Mesothelial cell of epicardium (in vitro differentiated cells): ENCODE data around the gene PRKAA2. TPM values are rescaled to one million over a fixed set of nuclear protein-coding genes. Genes with fewer than 3 reads are reported as not detected.
A peak's percentile ranks its signal among the peaks of the same experiment; 100 is the strongest.

Source experiments
- DNase-seq, 2 experiments: peaks; one replicate each; pipeline ENCODE4 v3.0.0; 2021; ENCODE audit warnings: low spot score in 2 of 2; ENCODE audit not compliant: unreplicated experiment in 2 of 2
- H3K27ac Mint-ChIP-seq: 2 replicates; pipeline ENCODE4 v1.8.0; 2021; ENCODE audit warnings: mixed read lengths
- H3K27me3 Mint-ChIP-seq: 2 replicates; pipeline ENCODE4 v1.8.0; 2021; ENCODE audit warnings: low read depth, mixed read lengths
- H3K36me3 Mint-ChIP-seq: 2 replicates; pipeline ENCODE4 v1.8.0; 2021; ENCODE audit warnings: mixed read lengths
- H3K4me1 Mint-ChIP-seq: 2 replicates; pipeline ENCODE4 v1.8.0; 2021; ENCODE audit warnings: mixed read lengths
- H3K4me3 Mint-ChIP-seq: 2 replicates; pipeline ENCODE4 v1.8.0; 2021; ENCODE audit warnings: mild to moderate bottlenecking, moderate library complexity, mixed read lengths
- H3K9me3 Mint-ChIP-seq: 2 replicates; pipeline ENCODE4 v1.8.0; 2021; ENCODE audit warnings: mixed read lengths
- total RNA-seq: library from RNA; stranded (reverse); gene quantifications from 3 replicates; pipeline ENCODE4 v1.2.1, GENCODE V29; 2021
- TF ChIP-seq, protein P1 (sequence below): fragments of 200-600 bp; sonication (generic); IDR thresholded peaks from one replicate; pipeline ENCODE4 v1.5.0; 2021; ENCODE audit warnings: antibody characterized with exemption; ENCODE audit not compliant: unreplicated experiment

Gene PRKAA2
- total RNA-seq, 1 donor from 2014 or later = 5.3 TPM

DNA sequence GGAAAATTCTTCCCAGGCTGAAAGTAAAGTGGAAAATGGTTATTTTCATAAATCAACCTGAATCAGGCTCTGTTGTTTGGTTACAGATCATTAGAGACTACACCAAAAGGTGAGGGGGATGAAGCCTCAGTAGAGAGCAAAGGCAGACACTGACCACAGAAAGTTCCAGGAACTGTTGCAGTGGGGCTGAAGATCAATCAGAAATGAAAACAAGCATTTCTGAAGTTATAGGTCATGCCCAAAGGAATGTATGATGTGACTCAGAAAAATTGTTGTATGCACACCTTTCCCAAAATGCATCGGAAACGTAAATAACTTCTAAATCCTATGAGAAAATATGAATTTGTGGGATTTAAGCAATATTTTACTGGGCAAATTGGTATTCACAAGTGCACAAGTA lies 110.8 kb downstream of the PRKAA2 start:
- DNase-seq = no peak
- Mint-ChIP-seq H3K27ac (no peak overlapping the region), H3K9me3 (no peaks in the 10 kb centered on the region), H3K4me1 (peaks cover 9% of the 10 kb centered on the region), H3K27me3 (no peaks in the 10 kb centered on the region), H3K36me3 (no peaks in the 10 kb centered on the region), H3K4me3 (no peak overlapping the region)
- TF ChIP-seq, protein P1, sequence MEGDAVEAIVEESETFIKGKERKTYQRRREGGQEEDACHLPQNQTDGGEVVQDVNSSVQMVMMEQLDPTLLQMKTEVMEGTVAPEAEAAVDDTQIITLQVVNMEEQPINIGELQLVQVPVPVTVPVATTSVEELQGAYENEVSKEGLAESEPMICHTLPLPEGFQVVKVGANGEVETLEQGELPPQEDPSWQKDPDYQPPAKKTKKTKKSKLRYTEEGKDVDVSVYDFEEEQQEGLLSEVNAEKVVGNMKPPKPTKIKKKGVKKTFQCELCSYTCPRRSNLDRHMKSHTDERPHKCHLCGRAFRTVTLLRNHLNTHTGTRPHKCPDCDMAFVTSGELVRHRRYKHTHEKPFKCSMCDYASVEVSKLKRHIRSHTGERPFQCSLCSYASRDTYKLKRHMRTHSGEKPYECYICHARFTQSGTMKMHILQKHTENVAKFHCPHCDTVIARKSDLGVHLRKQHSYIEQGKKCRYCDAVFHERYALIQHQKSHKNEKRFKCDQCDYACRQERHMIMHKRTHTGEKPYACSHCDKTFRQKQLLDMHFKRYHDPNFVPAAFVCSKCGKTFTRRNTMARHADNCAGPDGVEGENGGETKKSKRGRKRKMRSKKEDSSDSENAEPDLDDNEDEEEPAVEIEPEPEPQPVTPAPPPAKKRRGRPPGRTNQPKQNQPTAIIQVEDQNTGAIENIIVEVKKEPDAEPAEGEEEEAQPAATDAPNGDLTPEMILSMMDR = no peak

DNA sequence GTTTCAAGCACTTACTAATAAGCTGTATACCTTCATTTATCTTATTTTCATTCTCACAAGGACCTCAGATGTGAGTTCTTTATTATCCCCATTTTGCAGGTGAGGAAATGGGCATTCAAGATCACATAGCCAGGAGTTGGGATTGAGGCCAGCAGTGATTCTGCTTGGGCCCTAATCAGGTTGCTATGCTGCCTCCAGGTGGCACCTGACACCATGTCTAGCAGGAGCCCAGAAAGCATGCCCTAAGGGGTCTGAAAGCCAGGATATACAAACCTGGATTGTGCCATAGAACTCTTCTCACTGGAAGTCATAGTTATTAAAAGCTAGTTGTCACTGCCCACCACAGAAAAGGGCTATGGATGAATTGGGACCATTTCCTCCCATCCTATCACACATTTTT lies 113.0 kb downstream of the PRKAA2 start:
- TF ChIP-seq, protein P1 = no peak
- no peak for DNase-seq
- no peaks in the 10 kb centered on the region for H3K27me3 Mint-ChIP-seq
- no peak overlapping the region for H3K27ac Mint-ChIP-seq
- no peak overlapping the region for H3K4me3 Mint-ChIP-seq
- H3K9me3 Mint-ChIP-seq = no peaks in the 10 kb centered on the region
- H3K4me1 Mint-ChIP-seq = peaks cover 9% of the 10 kb centered on the region
- H3K36me3 Mint-ChIP-seq = no peaks in the 10 kb centered on the region

DNA sequence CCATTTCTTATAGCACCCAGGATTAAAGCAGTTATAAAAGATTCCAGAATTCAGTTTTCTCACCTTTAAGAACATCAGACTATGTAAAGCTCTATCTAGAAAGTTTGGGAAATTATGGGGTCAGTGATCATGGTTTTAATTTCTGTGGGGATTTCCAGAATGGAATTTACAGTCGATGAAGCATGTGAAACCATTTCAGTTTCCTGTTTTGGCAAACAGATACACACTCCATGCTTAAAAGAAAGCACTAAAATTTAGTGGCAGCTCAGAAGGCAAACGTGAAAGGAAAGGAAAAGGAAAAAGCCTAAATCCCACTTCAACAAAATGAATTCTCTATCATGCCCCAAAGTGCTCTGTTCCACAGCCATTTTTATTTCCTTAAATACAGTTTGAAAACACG lies 113.7 kb downstream of the PRKAA2 start:
- Mint-ChIP-seq H3K27me3 (no peaks in the 10 kb centered on the region), H3K27ac (peak overlapping the region; percentile 58), H3K4me3 (no peak overlapping the region), H3K4me1 (peaks cover 9% of the 10 kb centered on the region), H3K36me3 (no peaks in the 10 kb centered on the region), H3K9me3 (no peaks in the 10 kb centered on the region)
- TF ChIP-seq, protein P1 = no peak
- no peak for DNase-seq

Other genes with a start within 250 kb of the PRKAA2 start
- 61.8 to 64.5 TPM (median 64.4 TPM) in 3 replicates for gene PLPP3, start 65.8 kb upstream of the PRKAA2 start, total RNA-seq
- gene FYB2, start 174.1 kb downstream of the PRKAA2 start, total RNA-seq = 0.34 to 0.45 TPM (median 0.40 TPM) in 3 replicates
- gene C8A, start 209.5 kb downstream of the PRKAA2 start, total RNA-seq = not detected in 3 replicates